GM18873 (cell line): ENCODE results near the gene PLEKHA3.
A peak's percentile ranks its signal among the peaks of the same experiment; 100 is the strongest.

Experiments used
- ATAC-seq: cut with Tn5 transposase; IDR thresholded peaks from one replicate; pipeline ENCODE4 v1.9.1; 2021; ENCODE audit warnings: mild to moderate bottlenecking, moderate library complexity, moderate number of reproducible peaks; ENCODE audit not compliant: unreplicated experiment, low FRiP score

PLEKHA3 gene

DNA sequence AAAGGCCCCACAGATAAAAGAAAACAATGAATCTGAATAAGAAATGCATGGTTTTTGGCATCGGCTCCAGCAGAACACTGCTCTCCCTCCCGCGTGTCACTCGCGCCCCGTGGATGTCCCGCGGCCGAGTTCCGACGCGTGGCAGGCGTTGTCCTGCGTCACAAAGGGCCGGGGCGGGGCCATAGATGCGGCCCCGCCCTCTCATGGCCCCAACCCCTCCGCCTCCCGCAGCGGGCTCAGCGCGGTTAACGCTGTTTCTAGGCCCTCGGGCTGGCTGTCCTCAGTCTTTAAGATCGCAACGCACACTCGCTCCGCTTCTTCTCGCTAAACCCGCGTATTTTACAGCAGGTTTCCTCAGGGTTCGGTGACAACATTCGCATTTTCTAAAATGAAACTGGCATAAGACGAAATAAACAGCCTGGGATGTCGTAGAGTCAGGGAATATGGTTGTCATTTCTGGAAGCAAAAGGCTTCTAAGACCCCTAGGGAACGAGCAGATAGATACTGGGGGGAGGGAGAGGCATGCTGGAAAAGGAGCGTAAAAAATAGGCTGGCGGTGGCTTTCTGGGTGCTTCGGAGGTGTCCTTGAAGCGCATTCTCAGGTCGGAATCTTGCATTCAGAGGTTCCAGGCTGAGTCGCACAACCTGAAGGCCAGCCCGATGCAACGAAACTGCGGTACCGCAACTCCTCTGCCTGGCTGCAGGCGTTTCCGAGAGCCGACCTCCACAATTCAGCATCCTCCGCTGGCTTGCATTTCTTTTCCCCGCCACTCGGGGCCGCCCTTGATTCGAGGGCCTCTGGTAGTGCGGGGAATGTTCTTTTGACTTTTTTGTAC, 1.6 kb upstream of the PLEKHA3 start, which contains the start of gene FKBP7:
Gene FKBP7 (minus strand): TSS at position 162 of the 836 bp plus-strand sequence. CDS start 101 bp downstream, at position 61.
- ATAC-seq = peak; percentile 38

DNA sequence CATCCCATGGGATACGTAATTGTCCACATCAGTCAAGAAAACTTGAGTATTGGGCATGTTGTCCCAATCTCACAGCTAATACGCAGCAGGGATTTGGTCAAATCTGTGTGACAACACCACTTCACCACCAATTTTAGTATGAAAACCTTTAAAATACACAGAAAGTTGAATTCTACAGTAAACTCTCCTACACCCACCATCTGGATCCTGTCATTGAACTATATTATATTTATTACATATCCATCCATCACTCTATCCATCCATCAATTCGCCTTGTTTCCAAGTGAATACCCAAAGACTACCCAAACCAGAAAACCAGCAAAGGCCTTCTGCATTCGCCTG, 1.0 kb upstream of the PLEKHA3 start:
- no peak for ATAC-seq

DNA sequence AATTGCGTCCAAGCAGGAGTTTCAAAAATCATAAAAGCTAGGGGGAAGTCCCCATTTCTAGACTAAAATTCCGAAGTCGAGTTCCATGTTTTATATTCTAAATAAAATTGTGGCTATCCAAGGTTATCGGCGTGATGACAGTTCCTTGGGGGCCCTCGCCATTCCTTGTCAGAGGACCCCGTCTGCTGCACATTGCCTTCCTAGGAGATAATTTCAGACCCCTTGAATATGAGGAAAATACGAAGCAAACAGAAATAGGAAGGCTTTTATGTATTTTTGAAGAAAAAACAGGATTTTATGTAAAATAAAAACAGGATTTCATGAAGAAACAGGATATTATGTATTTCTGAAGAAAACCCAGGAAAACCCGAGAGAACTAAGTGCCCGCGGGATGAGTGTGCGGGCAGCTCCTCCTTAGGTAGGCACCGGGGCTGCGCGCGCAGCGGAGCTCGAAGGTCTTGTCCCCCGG, 465 bp upstream of the PLEKHA3 start:
- ATAC-seq = no peak

DNA sequence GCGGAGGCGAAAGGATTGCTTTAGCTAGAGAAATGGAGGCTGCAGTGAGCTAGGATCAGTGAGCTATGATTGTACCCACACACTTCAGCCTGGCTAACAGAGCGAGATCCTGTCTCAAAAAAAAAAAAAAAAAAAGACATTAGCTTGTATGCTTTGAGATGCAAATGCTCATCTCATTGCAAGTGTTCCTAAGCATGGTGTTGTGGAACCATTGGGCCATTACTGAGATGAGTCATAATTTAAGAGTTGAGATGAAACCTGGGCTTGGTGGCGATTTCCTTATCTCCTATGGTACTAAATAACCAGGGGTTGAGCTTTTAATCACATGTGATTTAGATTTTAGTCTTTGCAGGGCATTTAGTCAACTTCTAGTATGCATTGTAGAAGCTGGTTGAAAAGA, 2.2 kb downstream of the PLEKHA3 start:
- ATAC-seq = peak; percentile 43

DNA sequence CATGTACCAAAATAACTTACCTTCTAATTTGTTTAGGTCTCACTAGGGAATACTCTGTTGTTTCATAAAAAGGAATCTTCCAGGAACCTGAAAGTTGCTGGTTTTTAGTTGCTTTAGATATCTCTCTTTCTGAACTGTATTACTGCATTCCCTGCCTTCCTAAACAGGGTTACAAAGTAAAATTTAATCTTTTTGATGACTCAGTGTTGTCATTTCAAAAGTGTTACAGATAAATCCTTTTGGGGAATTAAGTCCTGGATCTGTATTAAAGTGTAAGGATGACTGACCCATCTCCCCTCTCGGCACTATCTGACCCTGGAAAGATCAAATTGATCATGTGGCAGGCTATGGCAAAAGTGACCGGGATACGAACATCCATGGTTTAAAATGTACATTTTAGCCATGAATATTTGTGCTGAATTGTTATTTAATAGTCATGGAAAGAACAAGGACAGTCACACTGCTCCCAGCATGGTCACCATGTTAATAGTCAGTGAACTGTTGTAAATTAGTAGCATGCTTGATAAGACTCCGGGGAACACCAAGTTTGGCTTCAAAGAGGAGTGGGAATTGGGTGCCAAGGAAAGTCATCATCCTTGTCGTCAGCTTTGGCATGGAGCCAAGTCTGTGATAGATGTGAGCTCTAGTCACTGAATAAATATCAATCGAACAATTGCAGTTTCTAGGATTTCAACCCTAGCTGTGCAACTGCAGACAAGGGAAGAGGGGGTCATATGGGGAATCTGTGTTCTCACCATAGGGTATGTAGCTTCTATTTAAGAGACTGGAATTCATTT, 4.2 kb downstream of the PLEKHA3 start:
- ATAC-seq = no peak

DNA sequence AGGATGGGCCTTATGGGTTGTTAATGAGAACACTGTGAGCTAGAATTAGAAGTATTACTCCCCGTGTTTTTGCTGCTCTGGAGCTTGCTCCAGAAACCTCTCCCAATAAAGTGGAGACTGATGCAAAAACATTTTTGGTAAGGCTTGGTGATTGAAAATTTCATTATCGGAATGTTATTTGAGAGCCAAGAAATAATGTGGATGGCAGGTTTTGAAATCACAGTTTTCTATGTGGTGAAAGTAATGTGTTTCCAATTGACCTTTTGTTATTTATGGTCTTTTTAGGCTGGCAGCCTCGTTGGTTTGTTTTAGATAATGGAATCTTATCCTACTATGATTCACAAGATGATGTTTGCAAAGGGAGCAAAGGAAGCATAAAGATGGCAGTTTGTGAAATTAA, 5.1 kb downstream of the PLEKHA3 start:
- ATAC-seq = no peak

DNA sequence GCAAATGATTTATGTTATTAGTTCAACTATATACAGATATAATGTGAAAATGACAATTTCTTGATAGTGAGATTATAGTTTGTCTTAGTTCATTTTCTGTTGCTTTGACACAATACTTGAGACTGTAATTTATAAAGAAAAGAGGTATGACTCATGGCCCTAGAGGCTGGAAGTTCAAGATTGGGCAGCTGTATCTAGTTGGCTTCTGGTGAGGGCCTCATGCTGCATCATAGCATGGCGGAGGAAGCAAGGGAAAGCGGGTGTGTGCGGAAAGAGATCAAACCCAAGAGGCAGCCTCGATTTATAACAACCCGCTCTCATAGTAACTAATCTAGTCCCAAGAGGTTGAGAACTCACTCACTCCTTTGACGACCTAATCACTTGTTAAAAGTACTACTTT, 11.4 kb downstream of the PLEKHA3 start:
- no peak for ATAC-seq

DNA sequence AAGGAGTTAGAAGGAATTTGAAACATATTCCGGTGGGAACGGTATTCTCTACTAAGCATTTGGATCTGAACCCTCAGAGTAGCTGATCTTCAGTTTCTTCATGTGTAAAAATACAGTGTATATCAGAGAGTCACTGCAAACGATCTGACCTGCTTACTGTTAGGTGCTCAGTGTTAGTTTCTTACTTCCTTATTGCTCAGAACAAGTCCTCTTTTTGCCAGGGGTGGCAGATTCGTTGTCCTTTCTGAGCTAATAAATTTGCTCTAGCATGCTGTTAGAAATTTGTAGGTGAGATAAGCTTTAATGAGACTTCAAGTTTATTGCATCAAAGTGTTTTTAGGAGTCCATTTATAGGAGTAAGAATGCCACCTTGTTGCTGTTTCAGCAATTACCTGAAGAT, 15.8 kb downstream of the PLEKHA3 start:
- no peak for ATAC-seq

DNA sequence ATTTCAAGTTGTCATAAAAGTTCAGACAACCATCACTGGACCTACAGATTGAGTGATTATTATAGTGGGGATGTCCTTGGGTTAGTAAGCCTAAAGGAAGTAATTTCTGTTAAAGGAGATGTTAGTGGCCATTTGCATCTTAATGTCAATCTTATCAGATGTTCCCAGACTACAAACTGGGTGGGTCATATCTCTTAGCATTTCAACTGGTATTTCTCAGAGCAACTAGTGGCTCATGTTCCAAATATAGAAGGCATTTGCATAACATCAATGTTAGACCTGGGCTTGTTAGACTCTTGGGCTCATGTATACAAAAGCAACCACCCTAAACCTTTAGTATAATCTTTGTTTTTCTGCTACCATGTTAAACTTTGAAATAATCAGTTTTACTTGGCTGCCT, 17.9 kb downstream of the PLEKHA3 start:
- no peak for ATAC-seq

DNA sequence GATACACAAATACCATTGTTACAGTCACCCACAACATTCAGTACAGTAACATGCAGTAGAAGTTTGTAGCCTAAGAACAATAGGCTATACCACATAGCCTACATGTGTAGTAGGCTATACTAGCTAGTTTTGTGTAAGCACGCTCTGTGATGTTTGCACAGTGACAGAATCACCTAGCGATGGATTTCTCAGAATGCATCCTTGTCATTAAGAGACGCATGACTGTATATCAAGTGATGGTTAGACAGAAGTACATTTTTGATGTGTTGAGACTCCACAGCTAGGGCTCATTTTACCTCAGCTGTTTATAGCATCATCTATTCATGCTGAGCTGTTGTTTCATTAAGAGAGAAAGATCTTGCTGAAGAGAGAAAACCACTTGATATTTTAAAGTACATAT, 19.4 kb downstream of the PLEKHA3 start:
- ATAC-seq = no peak

DNA sequence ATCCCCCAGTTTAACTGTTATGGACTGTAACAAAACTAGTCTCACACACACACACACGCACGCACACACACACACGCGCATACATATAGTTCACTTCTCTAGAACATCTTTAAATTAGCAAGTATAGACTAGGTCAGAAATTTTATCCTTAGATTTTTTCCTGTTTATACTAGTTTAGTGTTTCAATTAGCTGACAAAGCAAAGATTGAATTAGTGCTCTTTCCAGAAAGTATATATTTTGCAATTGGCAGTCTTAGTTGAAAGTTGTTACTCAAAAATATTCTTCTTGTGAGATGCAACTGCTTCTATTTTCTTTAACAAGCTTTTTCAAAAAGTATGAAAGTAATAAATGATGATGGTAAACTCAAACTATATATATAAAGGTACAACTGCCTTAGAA, 22.5 kb downstream of the PLEKHA3 start:
- ATAC-seq = no peak

DNA sequence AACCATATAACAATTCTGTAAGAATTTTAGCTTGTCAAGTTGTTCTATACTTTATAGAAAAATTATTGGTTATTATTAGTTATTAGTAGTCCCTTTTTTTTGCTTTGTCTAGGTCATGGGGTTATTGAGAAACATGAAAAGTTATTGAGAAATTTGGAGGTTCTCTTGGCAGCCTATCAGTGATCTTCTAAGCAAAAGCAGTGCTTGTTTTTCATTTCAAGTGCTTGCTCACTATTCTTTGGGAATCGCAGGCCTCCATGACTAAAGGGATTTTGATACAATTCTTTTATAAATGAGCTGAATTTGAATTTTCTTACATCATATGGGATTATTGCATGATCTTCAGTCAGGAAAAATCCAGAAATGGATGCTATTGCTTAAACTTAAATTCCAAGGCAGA, 25.8 kb downstream of the PLEKHA3 start:
- no peak for ATAC-seq

DNA sequence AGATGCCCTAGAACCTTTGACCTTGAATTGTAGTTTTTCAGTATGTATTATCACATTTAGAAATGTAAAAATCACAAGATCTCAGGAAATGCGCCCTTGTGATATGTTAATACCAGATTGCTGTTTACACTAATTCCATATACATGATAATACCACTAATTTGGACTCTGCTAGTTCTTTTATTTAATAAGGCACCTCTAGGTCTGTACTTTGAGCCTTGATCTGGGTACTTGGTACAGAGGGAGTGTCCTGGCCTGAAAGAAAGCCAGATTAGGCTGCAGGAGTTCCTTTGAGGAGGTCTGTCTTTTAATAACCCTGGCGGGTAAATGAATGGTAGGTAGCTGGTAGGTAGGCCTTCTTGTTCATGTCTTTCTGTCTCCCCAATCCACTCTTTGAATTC, 26.3 kb downstream of the PLEKHA3 start:
- no peak for ATAC-seq

DNA sequence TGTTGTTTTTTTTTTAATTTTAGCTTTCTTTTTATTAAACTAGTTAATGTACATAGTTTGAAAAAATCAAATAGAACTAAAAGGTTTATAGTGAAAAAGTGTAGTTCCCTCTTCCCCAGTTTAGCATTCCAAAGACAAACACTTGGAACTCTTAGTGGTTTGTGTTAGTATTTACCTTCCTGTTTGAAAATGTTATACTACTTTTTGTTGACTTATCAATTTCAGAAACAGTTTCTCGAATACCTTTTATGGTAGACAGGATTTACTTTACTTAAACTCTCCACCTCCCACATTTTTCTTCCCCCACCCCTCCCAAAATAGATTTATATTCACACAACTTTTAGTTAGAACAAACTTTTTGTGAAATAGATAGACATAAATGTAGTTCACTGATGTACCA, 26.7 kb downstream of the PLEKHA3 start:
- ATAC-seq = no peak

DNA sequence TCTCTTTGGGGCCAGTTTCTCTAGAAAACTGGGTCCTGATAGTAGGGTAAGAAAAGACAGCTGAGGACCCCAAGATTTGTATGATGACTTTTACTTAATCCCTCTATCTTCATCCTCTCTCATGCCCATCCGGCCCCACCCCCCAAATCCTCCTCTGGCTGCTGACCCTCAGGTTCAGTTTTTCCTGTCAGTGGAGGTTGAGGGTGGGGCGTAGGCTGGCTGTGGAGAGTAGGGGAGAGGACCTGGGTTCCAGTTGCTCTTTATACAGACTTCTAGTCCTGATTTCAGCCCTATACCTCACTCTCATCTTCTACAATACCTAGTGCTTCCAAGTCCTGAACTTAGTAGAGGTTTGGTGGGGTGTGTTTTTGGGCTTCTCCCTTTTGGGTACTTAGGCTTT, 28.4 kb downstream of the PLEKHA3 start:
- ATAC-seq = no peak

DNA sequence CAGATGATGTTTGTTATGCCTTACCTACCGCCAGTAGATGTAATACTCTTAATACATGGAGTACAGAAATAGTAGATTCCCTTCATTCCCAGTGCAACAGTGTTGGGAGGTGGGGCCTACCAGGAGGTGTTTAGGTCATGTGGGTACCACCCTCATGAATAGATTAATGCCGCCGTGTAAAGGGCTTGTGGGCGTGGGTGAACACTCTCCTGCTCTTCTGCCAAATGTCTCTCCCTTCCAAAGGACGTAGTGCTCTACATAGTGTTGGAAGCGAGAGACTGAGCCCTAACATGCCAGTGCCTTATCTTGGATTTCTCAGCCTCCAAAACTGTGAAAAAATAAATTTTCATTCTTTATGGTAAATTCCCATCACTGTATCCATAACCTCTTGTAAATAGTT, 30.1 kb downstream of the PLEKHA3 start:
- ATAC-seq = no peak

DNA sequence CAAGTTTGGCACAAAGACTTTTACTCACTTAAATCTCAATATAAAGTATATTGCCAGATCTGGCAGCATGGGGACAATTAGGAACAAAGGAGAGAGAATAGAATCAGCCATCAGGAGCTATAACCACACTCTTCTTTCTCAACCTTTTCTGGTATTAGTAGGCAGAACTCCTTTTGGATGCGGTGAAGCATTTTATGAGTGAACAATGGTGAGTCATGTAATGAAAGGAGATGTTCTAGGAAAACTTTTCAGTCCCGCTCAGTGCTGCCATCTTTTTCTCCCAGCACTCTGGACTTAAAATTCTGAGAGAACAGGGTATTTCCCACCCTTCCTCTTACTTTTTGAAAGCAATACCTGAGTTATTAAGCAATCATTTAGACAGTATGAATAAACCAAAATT, 32.2 kb downstream of the PLEKHA3 start:
- no peak for ATAC-seq

DNA sequence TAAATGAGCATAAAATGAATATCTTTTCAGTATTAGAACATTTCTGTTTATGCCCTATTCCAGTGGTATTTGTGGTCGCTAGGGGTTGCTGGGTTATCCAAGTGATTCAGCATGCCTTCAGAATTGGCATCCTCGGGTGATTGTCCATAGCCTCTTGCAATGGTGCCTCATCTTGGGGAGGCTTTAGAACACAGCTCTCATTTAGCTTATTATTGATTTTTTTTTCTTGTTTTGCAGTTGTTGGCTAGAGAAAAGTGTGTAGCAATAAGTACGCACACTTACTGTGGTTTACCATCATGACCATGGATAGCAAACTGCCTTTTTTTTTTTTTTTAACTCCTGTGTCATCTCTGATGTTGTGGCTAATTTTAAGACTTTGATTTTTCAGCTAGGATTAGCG, 33.6 kb downstream of the PLEKHA3 start:
- ATAC-seq = no peak

DNA sequence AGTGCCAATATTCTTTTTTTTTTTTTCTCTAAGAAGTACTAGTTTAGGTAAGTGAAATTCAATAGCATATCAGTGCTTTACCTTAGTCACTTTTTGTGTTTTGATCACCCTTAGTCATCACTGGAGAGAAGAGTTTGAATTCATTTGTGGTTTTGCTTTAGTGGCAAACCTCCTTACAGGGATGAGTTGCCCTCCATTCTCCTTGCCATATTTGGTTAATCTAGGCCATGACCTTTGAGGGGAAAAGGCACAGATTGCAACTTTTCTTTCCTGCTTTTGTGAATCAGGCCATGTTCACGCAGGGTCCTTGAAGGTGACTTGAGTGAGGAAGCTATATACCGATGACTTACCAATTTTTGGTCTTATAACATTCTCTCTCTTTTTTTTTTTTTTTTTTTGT, 34.4 kb downstream of the PLEKHA3 start:
- no peak for ATAC-seq

DNA sequence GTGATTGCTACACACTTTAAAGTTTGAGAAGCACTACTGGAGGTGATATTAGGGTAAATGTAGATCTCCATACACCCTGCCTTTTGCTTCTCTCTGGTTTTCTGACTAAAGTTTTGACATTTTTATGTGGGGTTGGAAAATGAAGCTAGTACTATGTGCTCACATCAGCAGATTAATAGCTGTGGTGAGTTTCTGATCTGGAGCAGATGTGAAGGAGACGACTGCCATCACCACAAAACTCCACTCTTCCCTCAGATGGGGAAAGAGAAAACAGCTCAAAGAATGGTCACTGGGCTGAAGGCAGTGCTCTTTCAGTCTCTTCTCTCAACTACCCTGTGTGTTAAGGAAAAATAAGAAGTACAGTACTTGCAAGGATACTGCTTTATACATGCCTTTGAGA, 37.2 kb downstream of the PLEKHA3 start:
- ATAC-seq = no peak

DNA sequence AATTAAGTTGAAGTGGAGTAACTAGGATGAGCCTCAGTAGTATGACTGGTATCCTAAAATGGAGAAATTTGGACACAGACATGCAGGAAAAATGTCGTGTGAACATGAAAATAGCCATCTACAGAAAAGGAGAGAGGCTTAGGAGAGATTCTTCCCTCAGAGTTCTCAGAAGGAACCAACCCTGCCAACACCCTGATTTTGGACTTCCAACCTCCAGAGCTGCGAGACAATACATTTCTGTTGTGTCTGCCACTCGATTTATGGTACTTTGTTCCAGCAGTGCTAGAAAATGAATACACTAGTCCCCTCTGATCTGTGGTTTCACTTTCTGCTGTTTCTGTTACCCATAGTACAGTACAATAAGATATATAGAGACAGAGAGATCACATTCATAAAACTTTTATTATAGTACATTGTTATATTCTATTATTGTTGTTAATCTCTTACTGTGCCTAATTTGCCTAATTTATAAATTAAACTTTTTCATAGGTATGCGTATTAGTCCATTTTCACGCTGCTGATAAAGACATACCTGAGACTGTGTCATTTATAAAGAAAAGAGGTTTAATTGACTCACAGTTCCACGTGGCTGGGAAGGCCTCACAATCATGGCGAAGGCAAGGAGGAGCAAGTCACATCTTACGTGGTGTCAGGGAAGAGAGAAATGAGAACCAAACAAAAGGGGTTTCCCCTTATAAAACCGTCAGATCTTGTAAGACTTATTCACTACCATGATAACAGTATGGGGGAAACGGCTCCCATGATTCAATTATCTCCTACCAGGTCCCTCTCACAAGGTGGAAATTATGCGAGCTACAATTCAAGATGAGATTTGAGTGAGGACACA, 41.3 kb downstream of the PLEKHA3 start:
- ATAC-seq = no peak
